CD1c-positive myeloid dendritic cell (primary cell): ENCODE results near the gene KRT79.
A peak's percentile ranks its signal among the peaks of the same experiment; 100 is the strongest.

ENCODE experiments used
- DNase-seq: peaks from one replicate; pipeline ENCODE4 v3.0.0-alpha.2; 2016; ENCODE audit errors: extremely low spot score

Gene KRT79

GRCh38 chr12:52791271-52792184, 42.6 kb downstream of the KRT79 start:
- no peak for DNase-seq

- no peak for DNase-seq
Measured at GRCh38 chr12:52790427-52791270, 43.5 kb downstream of the KRT79 start.

- DNase-seq: no peak
Measured at GRCh38 chr12:52789637-52790426, 44.3 kb downstream of the KRT79 start.

GRCh38 chr12:52788876-52789636, 45.1 kb downstream of the KRT79 start:
- no peak for DNase-seq

GRCh38 chr12:52788192-52788875, 45.8 kb downstream of the KRT79 start:
- no peak for DNase-seq

- peak; percentile 18 for DNase-seq
Measured at GRCh38 chr12:52787324-52788191, 46.6 kb downstream of the KRT79 start.

- DNase-seq: no peak
Measured at GRCh38 chr12:52784909-52785308, 49.2 kb downstream of the KRT79 start.

- DNase-seq: no peak
Measured at GRCh38 chr12:52783563-52784316, 50.4 kb downstream of the KRT79 start.

GRCh38 chr12:52782502-52782901, 51.6 kb downstream of the KRT79 start:
- no peak for DNase-seq

- DNase-seq: no peak
Measured at GRCh38 chr12:52781399-52782082, 52.6 kb downstream of the KRT79 start.

GRCh38 chr12:52779914-52780313, 54.2 kb downstream of the KRT79 start:
- DNase-seq: no peak

GRCh38 chr12:52778833-52779232, 55.3 kb downstream of the KRT79 start:
- DNase-seq: no peak

- DNase-seq: no peak
Measured at GRCh38 chr12:52777566-52777965, 56.5 kb downstream of the KRT79 start.

GRCh38 chr12:52776913-52777395, 57.2 kb downstream of the KRT79 start, which contains the start of gene KRT76:
Gene KRT76, minus strand, starts transcription at chr12:52777345. Its CDS starts 54 bp downstream, at chr12:52777291.
- no peak for DNase-seq

GRCh38 chr12:52776435-52776834, 57.7 kb downstream of the KRT79 start:
- DNase-seq: no peak

GRCh38 chr12:52774629-52775250, 59.4 kb downstream of the KRT79 start:
- no peak for DNase-seq

- DNase-seq: peak; percentile 24
Measured at GRCh38 chr12:52772772-52773171, 61.3 kb downstream of the KRT79 start.
